GM12891 (cell line): ENCODE measurements around the gene EPAS1.

Experiments
- PAX5 ChIP-seq: IDR thresholded peaks from 2 replicates; pipeline ENCODE4 v1.6.1; 2011; ENCODE audit warnings: low read length, moderate library complexity, mild to moderate bottlenecking; ENCODE audit not compliant: insufficient read depth, severe bottlenecking
- POLR2A ChIP-seq: IDR thresholded peaks from 2 replicates; pipeline ENCODE4 v1.6.1; 2011; ENCODE audit warnings: low read depth, low read length, control low read depth
- POLR2AphosphoS5 ChIP-seq: IDR thresholded peaks from 2 replicates; pipeline ENCODE4 v1.6.1; 2011; ENCODE audit warnings: low read depth, low read length, control low read depth
- POU2F2 ChIP-seq: IDR thresholded peaks from 2 replicates; pipeline ENCODE4 v1.6.1; 2011; ENCODE audit warnings: low read depth, mild to moderate bottlenecking, control low read depth, low read length, moderate library complexity
- SPI1 ChIP-seq: IDR thresholded peaks from 2 replicates; pipeline ENCODE4 v1.6.1; 2011; ENCODE audit warnings: low read depth, low read length, control low read depth
- TAF1 ChIP-seq: IDR thresholded peaks from 2 replicates; pipeline ENCODE4 v1.6.1; 2011; ENCODE audit warnings: low read depth, low read length, control low read depth

DNA sequence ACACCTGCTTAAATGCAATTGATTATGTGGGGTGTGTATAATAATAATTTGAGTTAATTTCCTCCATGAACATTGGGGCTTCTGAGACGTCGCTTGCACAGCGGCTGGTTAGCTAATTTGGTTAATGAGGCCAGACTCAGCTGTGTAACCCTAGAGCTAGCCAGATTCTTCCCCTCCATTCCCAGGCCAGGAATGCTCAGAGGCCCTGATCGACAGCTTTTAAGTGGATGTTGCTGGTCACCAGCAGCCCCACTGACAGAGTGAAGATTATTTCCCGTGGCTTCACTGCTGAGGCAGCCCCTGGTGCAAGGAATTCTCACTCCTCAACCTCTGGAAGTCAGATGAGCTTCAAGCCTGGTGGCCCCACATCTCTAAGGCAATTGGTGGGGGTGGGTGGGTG lies 12.4 kb upstream of the EPAS1 start:
- no peak for TF ChIP-seq PAX5
- no peak for TF ChIP-seq POLR2AphosphoS5
- TF ChIP-seq POLR2A, result no peak
- TF ChIP-seq TAF1, result no peak
- TF ChIP-seq SPI1, result no peak
- no peak for TF ChIP-seq POU2F2
